Sigmoid colon (tissue), 4 donors: Measurements from ENCODE around the gene SLC3A2.

Experiments used
- CTCF ChIP-seq, 4 experiments: fragments of 450-650 bp in 3 of 4; fragments of 200-600 bp in 1 of 4; IDR thresholded peaks; one replicate each; pipeline ENCODE4 v1.5.1; 2016 to 2019; ENCODE audit warnings: antibody characterized with exemption in 4 of 4, mild to moderate bottlenecking in 3 of 4, moderate library complexity in 2 of 4
- EP300 ChIP-seq, 4 donors: sonication (generic); formaldehyde crosslinking; IDR thresholded peaks; one replicate each; pipeline ENCODE4 v1.6.1; 2017; ENCODE audit warnings: antibody characterized with exemption in 4 of 4

DNA sequence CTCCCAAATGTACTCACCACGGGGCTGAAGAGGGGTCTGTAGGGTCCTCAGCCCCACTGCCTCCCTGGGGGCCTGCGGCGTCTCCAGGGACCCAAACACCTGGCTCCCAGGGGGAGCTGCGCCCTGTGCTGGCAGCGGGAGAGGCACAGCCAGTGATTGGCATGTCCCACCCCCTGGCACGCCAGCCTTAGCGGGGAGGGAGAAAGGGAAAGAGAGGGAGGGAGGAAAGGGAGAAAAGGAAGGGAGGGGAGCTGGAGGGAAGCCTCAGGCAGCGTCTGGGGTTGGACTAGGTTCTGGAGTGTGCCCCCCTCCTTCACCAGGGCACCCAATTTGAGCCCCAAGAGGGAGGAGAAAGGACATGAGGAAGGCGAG, 40.5 kb downstream of the SLC3A2 start, which contains the start of gene CHRM1:
- TF ChIP-seq CTCF (IDR thresholded peaks at IDR 0.05) (no peak), EP300 (IDR thresholded peaks at IDR 0.05) (no peak)
